WI38 (cell line): ENCODE measurements around the gene RAB11FIP5.

Experiments
- H3K4me3 ChIP-seq: 2 replicates; pipeline ENCODE4 v1.5.1; 2011; ENCODE audit warnings: low read depth, mild to moderate bottlenecking, control low read depth, low read length
- CTCF ChIP-seq: IDR thresholded peaks from 2 replicates; pipeline ENCODE4 v1.5.1; 2012; ENCODE audit warnings: low read depth, mild to moderate bottlenecking, control low read depth, low read length

Gene RAB11FIP5

GRCh38 chr2:73083886-73084800 lies 28.6 kb downstream of the RAB11FIP5 start:
- no peak for TF ChIP-seq CTCF
- no peak overlapping the region for H3K4me3 ChIP-seq

- H3K4me3 ChIP-seq, result no peak overlapping the region
- TF ChIP-seq CTCF, result no peak
Observed at GRCh38 chr2:73082523-73083410, 30.0 kb downstream of the RAB11FIP5 start.

- no peak overlapping the region for H3K4me3 ChIP-seq
- no peak for TF ChIP-seq CTCF
Observed at GRCh38 chr2:73081181-73081671, 31.5 kb downstream of the RAB11FIP5 start.

DNA sequence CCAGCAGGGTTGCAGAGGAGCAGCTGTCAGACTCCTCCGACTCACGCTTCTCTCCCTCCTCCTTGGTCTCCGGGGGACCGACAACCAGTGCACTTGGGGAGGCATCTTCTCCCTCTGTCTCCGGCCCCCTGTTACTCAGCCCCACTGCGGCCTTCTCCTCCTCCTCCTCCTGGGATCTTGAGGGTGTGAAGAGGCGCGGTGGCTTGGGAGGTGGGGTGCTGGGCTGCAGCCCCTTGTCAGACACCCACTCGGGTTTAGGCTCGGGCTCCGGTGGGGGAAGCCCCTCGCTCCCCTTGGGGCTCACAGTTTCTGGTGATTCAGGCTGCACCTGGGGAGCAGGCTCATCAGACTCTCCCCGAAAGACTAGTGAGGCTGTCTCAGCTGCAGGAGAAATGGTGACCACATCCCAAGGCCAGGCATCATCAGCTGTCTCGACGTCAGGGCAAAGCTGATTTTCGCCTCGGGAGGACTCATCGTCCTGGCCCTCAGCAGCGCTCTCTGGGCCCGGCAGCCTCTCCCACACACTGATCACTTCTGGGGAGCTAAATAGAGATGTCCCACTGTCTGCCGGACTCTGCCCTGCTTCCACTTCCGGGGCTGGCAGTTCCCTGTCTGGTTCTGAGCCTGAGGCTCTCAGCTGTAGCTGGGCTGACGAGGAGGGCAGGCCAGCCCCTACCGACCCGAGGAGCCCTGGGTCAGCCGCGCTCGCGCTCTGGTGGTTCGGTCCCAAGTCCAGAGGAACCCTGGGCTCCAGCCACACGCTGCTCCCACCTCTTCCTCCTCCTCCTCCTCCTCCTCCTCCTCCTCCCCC lies 32.2 kb downstream of the RAB11FIP5 start:
- no peak for TF ChIP-seq CTCF
- H3K4me3 ChIP-seq, result no peak overlapping the region

DNA sequence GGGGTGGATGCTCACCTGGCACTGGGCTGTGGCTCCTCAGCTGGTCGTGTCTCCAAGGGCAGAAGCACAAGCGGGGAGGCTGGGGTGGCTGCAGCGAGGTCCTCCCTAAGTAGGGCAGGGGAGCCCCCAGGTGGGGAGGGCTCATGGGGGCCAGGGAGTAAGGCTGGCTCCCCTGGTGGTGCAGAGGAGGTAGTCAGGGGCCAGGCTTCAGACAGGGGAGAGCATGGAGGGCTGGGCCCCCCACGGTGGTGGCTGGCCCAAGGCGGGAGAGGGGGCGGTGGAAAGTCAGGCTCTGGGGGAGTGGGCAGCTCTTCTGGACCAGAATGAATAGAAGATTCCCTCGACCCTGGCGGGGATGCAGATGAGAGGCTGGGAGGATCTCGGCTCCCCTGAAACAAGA lies 33.1 kb downstream of the RAB11FIP5 start:
- no peak for TF ChIP-seq CTCF
- no peak overlapping the region for H3K4me3 ChIP-seq

- H3K4me3 ChIP-seq, result no peak overlapping the region
- no peak for TF ChIP-seq CTCF
Observed at GRCh38 chr2:73078457-73079411, 34.0 kb downstream of the RAB11FIP5 start.
